ENCODE data around the gene AMOTL1.

DNA sequence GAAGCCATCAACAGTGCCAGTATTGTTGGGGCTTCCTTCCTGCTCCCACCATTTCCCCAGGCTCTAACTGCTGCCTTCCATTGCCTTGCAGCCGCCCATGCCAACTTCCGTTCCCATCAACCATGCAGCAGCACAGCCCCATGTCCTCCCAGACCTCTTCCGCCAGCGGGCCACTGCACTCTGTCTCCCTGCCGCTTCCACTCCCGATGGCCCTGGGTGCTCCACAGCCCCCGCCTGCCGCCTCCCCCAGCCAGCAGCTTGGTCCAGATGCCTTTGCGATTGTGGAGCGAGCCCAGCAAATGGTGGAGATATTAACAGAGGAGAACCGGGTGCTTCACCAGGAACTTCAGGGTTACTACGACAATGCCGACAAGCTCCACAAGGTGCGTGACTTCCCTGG, 53.3 kb downstream of the AMOTL1 start:
- TF ChIP-seq, protein P1, sequence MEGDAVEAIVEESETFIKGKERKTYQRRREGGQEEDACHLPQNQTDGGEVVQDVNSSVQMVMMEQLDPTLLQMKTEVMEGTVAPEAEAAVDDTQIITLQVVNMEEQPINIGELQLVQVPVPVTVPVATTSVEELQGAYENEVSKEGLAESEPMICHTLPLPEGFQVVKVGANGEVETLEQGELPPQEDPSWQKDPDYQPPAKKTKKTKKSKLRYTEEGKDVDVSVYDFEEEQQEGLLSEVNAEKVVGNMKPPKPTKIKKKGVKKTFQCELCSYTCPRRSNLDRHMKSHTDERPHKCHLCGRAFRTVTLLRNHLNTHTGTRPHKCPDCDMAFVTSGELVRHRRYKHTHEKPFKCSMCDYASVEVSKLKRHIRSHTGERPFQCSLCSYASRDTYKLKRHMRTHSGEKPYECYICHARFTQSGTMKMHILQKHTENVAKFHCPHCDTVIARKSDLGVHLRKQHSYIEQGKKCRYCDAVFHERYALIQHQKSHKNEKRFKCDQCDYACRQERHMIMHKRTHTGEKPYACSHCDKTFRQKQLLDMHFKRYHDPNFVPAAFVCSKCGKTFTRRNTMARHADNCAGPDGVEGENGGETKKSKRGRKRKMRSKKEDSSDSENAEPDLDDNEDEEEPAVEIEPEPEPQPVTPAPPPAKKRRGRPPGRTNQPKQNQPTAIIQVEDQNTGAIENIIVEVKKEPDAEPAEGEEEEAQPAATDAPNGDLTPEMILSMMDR (IDR thresholded peaks at IDR 0.05; ENCODE audit: borderline replicate concordance, extremely low read depth, low read length, poor library complexity, severe bottlenecking), result no peak
- no peak for TF ChIP-seq EZH2 (IDR thresholded peaks at IDR 0.05; ENCODE audit: borderline replicate concordance, low read depth, low read length, severe bottlenecking)
